ENCODE measurements around the gene ABCC1.

The ABCC1 gene

DNA sequence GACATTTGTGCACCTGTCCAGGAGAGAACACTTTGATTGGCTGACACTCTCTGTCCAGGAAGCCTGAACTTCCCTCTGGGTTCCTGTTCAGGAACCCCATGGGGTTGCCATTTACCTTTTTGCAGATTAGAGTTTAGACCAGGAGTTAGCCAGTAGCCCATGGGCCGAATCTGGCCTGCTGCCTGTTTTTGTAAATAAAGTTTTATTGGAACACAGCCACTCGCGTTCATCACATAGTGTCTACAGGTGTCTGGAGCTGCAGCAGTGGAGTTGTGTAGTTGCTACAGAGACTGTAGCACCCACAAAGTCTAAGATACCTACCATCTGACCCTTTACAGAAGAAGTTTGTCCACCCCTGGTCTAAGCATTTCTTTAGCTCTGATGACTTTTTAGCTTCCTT lies 70.9 kb downstream of the ABCC1 start:
- DNase-seq (ENCODE audit: low read depth, low spot score) = no peak

DNA sequence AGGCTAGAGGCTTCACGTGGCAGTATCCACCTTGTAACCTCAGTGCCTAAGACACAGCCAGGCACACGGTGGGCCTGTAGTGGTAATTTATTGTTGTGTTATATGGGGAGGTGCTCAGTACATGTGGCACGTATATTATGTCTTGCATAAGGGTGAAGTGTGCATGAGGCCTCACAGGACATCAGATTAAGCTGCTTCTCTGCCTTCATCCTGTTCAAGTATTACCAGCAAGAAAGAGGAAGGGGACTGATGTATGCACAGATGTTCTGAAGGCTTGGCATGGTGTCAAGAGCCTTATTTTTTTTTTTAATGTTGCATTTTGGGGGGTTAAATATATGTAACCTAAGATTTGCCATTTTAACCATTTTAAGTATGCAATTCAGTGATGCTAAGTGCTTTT lies 71.6 kb downstream of the ABCC1 start:
- no peak for DNase-seq (ENCODE audit: low read depth, low spot score)

DNA sequence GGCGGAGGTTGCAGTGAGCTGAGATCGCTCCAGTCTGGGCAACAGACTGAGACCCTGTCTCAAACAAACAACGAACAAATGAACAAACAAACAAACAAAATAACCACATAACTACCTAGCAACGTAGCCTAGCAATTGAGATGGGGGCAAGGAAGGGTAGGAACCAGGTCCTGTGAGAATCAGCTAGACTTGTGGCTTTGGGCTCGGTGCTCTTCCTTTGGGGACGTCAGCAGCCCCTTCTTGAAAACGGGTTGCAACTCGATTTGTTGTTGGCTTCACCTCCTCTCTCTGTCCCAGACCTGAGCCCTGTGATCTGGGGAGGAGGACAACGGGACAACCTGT lies 72.2 kb downstream of the ABCC1 start:
- DNase-seq (ENCODE audit: low read depth, low spot score) = no peak

DNA sequence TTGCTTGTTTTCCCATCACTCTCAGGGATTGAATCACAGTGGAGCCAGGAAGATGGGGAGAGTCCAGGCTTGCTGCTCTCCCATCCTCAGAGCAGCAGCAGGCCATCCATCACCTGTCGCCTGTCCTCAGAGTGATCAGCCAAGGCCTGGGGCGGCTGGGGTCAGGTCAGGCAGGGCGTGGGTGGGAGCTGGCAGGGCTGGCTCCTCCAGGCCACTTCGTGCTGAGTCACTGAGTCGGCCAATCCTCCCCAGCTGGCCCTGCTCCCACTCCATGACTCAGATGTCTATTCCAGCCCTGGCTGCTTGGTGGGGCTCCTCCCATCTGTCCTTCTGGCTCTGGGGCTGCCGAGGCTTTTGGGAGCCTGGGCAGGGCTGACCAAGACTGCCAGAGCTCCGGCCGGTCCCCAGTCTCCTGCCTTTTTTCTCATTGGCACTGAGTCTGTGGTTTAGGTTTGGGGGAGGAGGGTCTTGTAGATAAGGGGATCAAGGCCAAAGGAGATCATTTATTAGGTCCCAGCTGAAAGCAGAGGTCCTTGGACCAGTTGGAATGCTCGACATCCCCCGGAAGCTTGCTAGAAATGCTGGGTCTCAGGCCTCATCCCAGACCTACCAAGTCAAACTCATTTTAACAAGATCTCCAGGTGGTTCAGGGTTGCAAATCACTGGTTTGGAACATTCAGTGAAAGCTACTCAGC lies 72.7 kb downstream of the ABCC1 start:
- peak; percentile 98 for DNase-seq (ENCODE audit: low read depth, low spot score)

DNA sequence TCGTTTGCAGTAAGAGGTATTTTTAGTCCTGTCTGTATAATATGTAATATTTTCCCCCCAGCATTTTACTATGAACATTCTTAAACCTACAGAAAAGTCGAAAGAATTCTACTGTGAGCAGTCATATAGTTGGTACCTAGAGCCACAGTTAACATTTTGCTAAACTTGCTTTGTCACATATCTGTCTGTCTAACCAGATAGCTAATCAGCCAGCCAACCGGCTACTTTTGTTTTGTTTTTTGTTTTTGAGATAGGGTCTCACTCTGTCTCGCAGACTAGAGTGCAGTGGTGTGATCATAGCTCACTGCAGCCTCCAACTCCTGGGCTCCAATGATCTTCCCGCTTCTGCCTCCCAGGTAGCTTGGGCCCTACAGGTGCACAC lies 73.3 kb downstream of the ABCC1 start:
- DNase-seq (ENCODE audit: low read depth, low spot score) = no peak

DNA sequence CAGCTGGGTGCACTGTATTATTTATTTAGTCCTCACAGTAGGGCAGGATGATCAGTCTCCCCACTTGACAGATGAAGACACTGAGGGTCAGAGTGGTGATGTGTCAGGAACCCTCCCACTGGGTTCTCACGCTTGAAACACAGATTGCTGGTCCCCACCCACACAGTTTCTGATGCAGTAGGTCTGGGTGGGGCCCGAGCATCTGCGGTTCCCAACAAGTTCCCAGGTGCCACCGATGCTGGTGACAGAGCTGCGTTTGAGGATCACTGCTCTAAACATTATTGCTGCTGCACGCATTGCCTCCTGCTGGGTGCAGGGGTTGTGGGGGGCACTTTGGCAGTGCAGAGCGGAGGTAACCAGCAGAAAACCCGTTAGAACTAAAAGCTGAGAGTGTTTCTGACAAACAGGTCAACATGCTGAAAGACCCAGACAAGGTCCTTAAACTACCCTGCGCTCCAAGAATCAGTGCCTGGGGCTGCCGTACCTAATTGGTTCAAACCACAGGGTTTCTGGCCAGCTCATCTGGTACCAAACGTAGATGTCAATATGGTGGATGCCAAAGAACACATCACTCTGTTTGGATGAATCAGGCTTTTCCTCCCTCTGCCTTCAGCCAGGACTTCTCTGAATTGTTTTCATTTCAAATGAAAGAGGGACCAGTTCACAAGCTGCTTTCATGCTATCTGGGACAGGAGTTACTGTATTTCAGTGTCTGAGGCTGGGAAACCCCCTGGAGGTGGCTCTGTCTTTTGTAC lies 76.0 kb downstream of the ABCC1 start:
- DNase-seq (ENCODE audit: low read depth, low spot score) = peak; percentile 65

DNA sequence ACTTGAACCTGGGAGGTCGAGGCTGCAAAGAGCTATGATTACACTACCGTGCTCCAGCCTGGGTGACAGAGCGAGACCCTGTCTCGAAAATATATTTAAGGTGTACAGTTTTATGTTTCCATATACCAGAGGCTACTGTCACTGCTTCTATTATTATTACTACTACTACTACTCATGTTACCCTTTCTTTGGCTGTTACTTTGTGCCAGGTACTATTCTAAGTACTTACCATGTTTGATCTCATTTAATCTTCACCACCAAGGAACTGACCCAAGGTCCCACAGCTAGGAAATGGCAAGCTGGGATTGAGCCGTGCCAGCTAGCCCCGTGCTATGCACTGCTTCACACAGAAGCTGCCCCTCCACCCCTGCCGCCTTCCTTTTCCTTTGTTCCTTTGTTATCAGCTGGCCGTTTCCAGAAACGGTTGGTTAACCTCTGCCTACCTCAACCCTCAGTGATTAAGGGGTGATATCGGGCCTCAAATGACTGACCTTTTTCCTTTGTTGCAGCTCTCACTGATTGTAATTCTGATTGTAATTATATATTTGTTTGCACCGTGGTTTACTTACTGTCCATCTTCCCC lies 78.4 kb downstream of the ABCC1 start:
- no peak for DNase-seq (ENCODE audit: low read depth, low spot score)

DNA sequence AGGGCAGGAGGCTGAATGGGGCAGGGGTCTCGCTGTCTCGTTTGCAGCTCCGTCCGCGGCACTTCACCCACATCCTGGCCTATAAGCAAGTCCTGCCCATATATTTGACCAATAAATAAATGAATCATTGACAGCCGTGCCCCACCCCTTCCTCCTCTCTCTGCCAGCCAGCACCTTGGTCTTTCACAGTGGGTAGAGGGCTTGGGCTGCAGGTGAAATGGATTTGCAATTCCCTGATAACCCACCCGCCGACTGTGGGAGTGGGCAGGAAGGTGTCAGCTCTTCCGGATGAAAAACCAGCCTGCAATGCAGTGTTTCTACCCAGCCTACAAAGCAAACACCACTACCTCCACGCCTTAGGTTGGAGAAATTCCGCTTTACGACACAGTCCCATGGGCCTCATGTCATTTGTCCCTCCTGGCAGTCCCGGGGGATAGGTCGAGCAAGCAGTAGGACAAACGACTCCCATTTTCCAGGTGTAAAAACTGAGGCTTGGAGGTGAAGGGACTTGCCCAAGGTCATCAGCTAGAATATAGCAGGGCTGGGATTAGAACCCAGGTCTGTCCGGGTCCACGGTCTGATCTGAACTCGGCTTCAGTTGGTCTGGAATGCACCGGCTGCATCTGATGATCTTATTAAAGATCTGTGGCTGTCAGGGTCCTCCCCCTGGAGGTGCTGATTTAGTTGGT lies 79.0 kb downstream of the ABCC1 start:
- no peak for DNase-seq (ENCODE audit: low read depth, low spot score)

DNA sequence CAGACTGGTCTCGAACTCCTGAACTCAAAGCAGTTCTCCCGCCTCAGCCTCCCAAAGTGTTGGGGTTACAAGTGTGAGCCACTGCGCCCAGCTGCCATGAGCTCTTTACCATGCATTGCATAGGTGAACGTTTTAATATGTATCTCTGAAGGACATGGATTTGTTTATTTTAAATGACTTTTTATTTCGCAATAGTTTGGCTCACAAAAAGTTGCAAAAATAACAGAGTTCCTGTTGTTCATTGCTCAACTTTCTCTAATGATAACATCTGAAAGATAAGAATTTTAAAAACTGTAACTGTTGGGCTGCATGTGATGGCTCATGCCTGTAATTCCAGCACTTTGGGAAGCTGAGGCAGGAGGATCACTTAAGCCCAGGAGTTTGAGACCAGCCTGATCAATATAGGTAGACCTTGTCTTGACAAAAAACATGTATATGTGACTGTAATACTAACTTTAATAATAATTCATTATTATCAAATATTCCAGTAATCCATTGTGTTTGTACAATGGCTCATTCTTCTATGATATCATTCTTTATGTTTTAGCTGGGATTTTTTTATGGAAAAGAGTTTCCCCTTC lies 80.1 kb downstream of the ABCC1 start:
- no peak for DNase-seq (ENCODE audit: low read depth, low spot score)

DNA sequence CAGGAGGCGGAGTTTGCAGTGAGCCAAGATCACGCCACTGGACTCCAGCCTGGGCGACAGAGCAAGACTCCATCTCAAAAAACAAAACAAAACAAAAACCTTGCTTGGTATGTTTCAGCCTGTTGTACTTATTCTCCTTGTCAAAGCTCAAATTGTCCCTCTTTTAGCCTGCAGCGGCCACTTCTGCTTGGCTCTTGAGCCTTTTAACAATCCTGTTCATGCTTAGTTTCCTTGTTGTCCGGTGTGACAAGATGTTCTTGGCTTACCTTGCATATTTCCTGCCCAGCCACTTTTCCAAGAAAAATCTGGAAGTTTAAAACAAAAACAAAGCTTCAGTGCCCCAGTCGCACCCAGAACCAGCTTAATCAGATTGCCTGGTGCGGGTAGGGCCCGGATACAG lies 81.0 kb downstream of the ABCC1 start:
- DNase-seq (ENCODE audit: low read depth, low spot score) = no peak

DNA sequence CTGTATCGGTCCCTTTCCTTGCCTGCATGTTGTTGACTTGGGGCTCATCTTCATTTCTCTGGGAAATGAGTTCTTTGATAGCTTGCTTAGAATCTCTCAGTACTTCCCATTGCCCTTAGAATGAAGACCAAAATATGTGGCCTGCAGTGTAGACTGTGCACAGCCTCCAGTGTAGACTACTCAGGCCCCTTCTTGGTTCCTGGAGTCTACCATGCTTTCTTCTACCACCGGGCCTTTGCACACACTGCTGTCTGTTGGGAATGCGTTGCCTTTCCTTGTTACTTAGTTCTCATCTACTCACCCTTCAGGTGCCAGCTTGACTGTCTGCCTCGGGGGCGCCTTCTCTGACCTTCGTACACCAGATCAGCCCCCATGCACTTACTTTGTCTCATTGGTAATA lies 82.0 kb downstream of the ABCC1 start:
- no peak for DNase-seq (ENCODE audit: low read depth, low spot score)

DNA sequence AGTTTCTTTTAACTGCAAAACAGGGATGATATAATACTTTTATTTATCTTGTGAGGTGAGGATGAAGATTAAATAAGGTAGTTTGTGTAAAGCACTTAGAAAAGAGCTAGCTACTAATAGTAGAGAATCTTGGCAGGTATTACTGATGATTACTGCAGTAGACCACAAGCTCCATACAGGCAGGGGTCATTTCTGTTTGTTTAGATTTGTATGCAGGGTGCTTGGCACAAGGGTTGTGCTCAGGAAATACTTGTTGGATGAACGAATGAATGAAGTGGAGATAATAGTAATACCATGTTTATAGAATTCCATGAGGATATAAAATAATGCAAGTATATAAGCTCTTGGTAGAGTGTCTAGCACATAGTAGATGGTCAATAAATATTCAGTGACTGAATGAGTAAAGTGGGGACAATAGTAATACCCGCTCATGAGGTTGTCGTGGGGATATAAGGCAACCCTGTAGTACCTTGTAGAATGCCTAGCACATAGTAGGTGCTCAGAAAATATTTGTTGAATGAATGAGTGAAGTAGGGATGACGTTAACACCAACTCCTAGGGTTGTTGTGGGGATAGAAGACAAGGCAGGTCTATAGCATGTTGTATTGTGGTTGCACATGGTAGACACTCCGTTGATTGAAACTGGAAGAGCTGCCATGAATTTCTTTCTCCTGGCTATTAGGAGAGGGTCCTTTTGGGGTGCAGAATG lies 83.0 kb downstream of the ABCC1 start:
- no peak for DNase-seq (ENCODE audit: low read depth, low spot score)

DNA sequence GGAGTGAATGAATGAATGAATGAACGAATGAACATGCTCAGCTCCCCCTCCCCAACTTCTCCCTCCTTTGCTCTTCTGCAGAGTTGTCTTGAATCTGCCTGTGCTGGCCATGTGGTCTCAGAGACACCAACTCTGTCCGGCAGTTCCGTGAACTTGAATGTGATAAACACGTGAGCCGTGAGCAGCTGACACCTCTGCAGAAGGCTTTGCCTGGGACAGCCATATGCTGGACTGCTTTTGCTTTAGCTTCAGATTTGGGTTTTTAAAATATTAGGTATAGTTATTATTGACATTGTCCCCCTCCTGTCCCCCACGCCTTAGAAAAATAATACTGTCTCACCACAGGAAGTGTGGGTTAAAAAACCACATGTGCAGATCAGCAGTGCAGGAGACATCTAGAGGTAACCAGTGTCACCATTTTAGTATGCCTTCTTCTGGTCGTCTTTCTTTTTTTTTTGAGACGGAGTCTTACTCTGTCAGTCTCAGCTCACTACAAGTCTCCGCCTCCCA lies 83.8 kb downstream of the ABCC1 start:
- no peak for DNase-seq (ENCODE audit: low read depth, low spot score)

DNA sequence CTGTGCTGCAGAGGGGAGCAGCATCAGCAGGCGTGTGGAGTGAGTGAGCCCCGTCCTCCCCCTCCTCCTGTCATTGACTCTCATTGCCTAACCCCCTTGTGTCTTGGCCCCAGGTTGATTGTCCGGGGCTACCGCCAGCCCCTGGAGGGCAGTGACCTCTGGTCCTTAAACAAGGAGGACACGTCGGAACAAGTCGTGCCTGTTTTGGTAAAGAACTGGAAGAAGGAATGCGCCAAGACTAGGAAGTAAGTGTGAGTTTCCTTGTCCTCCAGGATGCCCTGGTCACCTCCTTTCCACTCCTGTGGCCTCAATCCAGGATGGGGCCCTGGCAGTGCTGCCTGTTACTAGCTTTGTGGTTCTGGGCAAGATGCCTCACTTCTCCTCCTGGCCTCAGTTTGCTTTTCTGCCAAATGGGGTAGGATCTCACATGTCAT lies 87.0 kb downstream of the ABCC1 start:
- DNase-seq (ENCODE audit: low read depth, low spot score) = peak; percentile 73

DNA sequence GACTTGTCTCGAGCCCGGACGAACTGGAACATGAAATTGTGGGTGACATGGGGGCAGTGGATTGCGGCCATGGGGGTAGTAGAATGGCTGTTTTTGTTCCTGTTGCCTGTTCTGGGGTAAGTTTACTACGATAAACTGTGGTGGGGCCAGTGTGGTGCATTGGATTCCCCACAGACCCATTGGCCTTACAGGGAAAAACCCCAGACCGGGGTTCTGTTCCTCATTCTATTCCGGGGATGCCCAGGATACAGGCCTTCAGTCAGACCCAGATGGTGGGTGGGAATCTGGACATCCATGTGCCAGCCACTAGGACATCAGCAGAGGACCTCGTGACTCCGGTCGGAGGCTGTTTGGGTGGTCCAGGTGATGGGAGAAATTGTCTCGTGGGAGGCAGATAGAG lies 88.1 kb downstream of the ABCC1 start:
- no peak for DNase-seq (ENCODE audit: low read depth, low spot score)

DNA sequence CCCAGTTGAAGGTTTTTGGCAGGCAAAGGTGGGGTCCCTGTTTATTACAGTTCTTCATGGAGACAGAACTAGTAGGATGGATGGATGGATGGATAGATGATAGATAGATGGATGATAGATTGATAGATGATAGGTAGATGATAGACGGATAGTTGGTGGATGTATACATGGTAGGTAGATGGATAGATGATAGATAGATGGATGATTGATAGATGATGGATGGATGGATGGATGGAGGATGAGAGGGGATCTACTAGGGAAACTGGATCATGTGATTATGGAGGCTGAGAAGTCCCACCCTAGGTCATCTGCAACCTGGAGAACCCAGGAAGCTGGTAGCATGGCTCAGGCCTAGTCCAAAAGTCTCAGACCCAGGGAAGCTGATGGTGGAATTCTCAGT lies 88.6 kb downstream of the ABCC1 start:
- DNase-seq (ENCODE audit: low read depth, low spot score) = no peak

DNA sequence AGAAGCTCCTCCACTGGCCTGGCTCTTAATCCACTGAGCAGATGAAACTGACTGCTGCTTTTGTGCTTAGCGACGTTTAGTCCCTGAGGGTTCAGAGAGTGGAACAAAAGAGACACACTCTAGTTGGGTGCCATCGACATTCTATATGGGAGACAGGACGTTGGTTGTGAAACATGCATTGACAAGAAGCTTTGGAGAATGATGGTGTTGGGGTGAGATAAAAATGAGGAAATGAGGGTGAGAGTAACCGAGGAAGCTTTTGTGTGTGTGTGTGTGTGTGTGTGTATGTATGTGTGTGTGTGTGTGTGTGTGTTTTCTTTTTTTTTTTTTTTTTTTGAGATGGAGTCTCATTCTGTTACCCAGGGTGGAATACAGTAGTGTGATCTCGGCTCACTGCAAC lies 89.5 kb downstream of the ABCC1 start:
- DNase-seq (ENCODE audit: low read depth, low spot score) = no peak

DNA sequence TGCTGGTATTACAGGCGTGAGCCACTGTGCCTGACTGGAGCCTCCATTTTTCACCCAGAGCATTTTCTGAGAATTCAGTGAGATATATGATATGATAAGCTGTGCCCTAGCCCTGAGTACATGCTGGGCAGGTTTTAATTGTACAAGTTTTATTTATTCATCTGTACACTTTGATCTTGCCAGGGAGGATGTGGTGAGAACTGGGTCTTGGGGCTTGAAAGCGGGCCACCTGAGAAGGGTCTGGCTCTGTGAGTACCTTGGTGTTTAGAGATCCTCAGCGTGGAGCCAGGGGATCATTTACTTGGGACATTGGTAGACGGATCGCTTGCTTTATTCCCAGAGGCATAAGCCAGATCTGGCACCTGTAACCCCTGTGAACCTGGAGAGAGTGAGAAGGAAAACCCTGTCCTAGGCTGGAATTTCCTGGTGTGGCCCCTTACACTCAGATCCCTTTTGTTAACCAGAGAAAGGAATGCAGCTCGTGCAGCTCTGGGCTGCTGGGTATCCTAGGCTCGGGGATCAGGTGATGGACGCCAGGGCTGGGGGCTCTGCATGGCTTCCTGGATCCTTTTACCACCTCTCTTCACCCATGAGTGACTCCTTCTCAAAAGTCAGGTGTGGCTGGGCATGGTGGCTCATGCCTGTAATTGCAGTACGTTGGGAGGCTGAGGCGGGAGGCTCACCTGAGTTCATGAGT lies 91.9 kb downstream of the ABCC1 start:
- DNase-seq (ENCODE audit: low read depth, low spot score) = peak; percentile 74

DNA sequence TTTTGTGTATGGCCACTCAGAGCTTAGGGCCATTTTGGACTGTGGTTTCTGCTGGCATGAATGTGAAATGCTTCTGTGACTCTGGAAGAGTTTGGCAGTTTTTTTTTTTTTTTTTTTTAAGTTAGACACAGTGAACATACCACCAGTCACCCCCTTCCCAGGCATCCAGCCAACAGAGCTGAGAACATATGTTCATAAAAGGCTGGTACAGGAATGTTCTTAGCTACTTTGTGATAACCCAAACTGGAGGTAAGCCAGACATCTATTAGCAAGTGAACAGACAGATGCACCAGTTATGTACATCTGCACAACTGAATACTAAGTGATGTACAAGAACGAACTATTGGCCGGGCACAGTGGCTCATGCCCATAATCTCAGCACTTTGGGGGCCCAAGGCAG lies 92.7 kb downstream of the ABCC1 start:
- DNase-seq (ENCODE audit: low read depth, low spot score) = no peak

DNA sequence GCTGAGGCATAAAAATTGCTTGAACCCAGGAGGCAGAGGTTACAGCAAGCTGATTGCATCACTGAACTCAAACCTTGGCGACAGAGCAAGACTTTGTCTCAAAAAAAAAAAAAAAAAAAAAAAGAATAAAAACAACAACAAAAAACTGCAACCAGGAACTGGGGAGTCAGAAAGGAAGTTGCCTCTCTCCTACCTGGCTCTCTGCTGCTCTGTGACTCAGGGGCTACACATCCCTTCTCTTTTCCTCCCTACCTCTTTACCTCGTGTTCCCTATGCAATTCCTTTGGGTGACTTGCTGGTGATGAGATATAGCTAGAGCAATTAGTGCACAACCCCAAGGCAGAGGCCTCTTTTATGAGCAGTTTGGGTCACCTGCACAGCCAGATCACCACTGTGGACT lies 95.9 kb downstream of the ABCC1 start:
- DNase-seq (ENCODE audit: low read depth, low spot score) = no peak

DNA sequence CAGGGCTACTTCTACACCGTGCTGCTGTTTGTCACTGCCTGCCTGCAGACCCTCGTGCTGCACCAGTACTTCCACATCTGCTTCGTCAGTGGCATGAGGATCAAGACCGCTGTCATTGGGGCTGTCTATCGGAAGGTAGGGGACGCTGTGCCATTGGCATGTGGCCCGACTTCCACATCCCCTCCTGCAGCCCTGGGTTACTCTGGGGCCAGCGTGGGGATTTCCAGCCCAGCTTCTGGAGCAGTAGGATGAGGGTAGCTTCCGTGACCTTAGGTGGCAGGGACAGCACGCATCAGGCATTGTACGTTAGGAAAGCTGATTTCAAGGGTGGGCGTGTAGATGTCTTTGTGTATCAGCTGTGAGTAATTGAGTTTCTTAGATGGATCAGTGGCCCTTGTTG lies 96.5 kb downstream of the ABCC1 start:
- DNase-seq (ENCODE audit: low read depth, low spot score) = peak; percentile 51
